ENCODE data around the gene TPK1.

Gene TPK1

GRCh38 chr7:144481833-144482232, 354.0 kb downstream of the TPK1 start:
- Histone ChIP-seq H3K27ac (ENCODE audit: extremely low read depth, low read depth, low read length) (no peak overlapping the region), H3K36me3 (ENCODE audit: control insufficient read depth in 2 of 2, insufficient read depth in 1 of 2, low read length in 2 of 2) (no peaks in the 10 kb centered on the region), H3K4me1 (ENCODE audit: control insufficient read depth, insufficient read depth, low read length) (no peaks in the 10 kb centered on the region), H3K4me3 (ENCODE audit: low read depth, low read length) (no peak overlapping the region), H3K9me3 (ENCODE audit: control insufficient read depth, insufficient read depth, low read depth, low read length) (no peaks in the 10 kb centered on the region)
- POLR2A ChIA-PET = no interaction called here
- CTCF ChIA-PET = no interaction called here
- TF ChIP-seq ZNF791 (tag by site-specific recombination; IDR thresholded peaks at IDR 0.05) (no peak), GLI4 (tag by site-specific recombination; IDR thresholded peaks at IDR 0.05) (no peak), HOXC10 (CRISPR knock-in tag; IDR thresholded peaks at IDR 0.05) (no peak), ZNF561 (tag by site-specific recombination; IDR thresholded peaks at IDR 0.05; ENCODE audit: borderline replicate concordance) (no peak), ZNF169 (tag by site-specific recombination; IDR thresholded peaks at IDR 0.05) (no peak), KLF10 (tag by site-specific recombination; IDR thresholded peaks at IDR 0.05) (no peak), ZNF391 (tag by site-specific recombination; IDR thresholded peaks at IDR 0.05; ENCODE audit: borderline replicate concordance, low read depth) (no peak), ZNF501 (tag by site-specific recombination; IDR thresholded peaks at IDR 0.05) (no peak), SP3 (tag by site-specific recombination; IDR thresholded peaks at IDR 0.05) (no peak), ZNF768 (tag by site-specific recombination; IDR thresholded peaks at IDR 0.05) (no peak), HOXA7 (CRISPR knock-in tag; IDR thresholded peaks at IDR 0.05; ENCODE audit: borderline replicate concordance) (no peak), ZNF132 (tag by site-specific recombination; IDR thresholded peaks at IDR 0.05; ENCODE audit: borderline replicate concordance) (no peak)
- TF ChIP-seq, protein P1, sequence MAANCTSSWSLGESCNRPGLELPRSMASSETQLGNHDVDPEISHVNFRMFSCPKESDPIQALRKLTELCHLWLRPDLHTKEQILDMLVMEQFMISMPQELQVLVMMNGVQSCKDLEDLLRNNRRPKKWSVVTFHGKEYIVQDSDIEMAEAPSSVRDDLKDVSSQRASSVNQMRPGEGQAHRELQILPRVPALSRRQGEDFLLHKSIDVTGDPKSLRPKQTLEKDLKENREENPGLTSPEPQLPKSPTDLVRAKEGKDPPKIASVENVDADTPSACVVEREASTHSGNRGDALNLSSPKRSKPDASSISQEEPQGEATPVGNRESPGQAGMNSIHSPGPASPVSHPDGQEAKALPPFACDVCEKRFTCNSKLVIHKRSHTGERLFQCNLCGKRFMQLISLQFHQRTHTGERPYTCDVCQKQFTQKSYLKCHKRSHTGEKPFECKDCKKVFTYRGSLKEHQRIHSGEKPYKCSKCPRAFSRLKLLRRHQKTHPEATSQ (tag by site-specific recombination; IDR thresholded peaks at IDR 0.05) = no peak
- TF ChIP-seq, protein P2, sequence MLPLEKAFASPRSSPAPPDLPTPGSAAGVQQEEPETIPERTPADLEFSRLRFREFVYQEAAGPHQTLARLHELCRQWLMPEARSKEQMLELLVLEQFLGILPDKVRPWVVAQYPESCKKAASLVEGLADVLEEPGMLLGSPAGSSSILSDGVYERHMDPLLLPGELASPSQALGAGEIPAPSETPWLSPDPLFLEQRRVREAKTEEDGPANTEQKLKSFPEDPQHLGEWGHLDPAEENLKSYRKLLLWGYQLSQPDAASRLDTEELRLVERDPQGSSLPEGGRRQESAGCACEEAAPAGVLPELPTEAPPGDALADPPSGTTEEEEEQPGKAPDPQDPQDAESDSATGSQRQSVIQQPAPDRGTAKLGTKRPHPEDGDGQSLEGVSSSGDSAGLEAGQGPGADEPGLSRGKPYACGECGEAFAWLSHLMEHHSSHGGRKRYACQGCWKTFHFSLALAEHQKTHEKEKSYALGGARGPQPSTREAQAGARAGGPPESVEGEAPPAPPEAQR (tag by site-specific recombination; IDR thresholded peaks at IDR 0.05) = no peak
- TF ChIP-seq, protein P3, sequence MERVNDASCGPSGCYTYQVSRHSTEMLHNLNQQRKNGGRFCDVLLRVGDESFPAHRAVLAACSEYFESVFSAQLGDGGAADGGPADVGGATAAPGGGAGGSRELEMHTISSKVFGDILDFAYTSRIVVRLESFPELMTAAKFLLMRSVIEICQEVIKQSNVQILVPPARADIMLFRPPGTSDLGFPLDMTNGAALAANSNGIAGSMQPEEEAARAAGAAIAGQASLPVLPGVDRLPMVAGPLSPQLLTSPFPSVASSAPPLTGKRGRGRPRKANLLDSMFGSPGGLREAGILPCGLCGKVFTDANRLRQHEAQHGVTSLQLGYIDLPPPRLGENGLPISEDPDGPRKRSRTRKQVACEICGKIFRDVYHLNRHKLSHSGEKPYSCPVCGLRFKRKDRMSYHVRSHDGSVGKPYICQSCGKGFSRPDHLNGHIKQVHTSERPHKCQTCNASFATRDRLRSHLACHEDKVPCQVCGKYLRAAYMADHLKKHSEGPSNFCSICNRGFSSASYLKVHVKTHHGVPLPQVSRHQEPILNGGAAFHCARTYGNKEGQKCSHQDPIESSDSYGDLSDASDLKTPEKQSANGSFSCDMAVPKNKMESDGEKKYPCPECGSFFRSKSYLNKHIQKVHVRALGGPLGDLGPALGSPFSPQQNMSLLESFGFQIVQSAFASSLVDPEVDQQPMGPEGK (tag by site-specific recombination; IDR thresholded peaks at IDR 0.05) = no peak
- TF ChIP-seq, protein P4, sequence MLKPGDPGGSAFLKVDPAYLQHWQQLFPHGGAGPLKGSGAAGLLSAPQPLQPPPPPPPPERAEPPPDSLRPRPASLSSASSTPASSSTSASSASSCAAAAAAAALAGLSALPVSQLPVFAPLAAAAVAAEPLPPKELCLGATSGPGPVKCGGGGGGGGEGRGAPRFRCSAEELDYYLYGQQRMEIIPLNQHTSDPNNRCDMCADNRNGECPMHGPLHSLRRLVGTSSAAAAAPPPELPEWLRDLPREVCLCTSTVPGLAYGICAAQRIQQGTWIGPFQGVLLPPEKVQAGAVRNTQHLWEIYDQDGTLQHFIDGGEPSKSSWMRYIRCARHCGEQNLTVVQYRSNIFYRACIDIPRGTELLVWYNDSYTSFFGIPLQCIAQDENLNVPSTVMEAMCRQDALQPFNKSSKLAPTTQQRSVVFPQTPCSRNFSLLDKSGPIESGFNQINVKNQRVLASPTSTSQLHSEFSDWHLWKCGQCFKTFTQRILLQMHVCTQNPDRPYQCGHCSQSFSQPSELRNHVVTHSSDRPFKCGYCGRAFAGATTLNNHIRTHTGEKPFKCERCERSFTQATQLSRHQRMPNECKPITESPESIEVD (tag by site-specific recombination; IDR thresholded peaks at IDR 0.05) = no peak
- TF ChIP-seq, protein P5, sequence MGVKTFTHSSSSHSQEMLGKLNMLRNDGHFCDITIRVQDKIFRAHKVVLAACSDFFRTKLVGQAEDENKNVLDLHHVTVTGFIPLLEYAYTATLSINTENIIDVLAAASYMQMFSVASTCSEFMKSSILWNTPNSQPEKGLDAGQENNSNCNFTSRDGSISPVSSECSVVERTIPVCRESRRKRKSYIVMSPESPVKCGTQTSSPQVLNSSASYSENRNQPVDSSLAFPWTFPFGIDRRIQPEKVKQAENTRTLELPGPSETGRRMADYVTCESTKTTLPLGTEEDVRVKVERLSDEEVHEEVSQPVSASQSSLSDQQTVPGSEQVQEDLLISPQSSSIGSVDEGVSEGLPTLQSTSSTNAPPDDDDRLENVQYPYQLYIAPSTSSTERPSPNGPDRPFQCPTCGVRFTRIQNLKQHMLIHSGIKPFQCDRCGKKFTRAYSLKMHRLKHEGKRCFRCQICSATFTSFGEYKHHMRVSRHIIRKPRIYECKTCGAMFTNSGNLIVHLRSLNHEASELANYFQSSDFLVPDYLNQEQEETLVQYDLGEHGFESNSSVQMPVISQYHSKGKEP (tag by site-specific recombination; IDR thresholded peaks at IDR 0.05) = no peak
- TF ChIP-seq, protein P6, sequence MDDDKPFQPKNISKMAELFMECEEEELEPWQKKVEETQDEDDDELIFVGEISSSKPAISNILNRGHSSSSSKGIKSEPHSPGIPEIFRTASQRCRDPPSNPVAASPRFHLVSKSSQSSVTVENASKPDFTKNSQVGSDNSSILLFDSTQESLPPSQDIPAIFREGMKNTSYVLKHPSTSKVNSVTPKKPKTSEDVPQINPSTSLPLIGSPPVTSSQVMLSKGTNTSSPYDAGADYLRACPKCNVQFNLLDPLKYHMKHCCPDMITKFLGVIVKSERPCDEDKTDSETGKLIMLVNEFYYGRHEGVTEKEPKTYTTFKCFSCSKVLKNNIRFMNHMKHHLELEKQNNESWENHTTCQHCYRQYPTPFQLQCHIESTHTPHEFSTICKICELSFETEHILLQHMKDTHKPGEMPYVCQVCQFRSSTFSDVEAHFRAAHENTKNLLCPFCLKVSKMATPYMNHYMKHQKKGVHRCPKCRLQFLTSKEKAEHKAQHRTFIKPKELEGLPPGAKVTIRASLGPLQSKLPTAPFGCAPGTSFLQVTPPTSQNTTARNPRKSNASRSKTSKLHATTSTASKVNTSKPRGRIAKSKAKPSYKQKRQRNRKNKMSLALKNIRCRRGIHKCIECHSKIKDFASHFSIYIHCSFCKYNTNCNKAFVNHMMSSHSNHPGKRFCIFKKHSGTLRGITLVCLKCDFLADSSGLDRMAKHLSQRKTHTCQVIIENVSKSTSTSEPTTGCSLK (tag by site-specific recombination; IDR thresholded peaks at IDR 0.05) = no peak
- TF ChIP-seq, protein P7, sequence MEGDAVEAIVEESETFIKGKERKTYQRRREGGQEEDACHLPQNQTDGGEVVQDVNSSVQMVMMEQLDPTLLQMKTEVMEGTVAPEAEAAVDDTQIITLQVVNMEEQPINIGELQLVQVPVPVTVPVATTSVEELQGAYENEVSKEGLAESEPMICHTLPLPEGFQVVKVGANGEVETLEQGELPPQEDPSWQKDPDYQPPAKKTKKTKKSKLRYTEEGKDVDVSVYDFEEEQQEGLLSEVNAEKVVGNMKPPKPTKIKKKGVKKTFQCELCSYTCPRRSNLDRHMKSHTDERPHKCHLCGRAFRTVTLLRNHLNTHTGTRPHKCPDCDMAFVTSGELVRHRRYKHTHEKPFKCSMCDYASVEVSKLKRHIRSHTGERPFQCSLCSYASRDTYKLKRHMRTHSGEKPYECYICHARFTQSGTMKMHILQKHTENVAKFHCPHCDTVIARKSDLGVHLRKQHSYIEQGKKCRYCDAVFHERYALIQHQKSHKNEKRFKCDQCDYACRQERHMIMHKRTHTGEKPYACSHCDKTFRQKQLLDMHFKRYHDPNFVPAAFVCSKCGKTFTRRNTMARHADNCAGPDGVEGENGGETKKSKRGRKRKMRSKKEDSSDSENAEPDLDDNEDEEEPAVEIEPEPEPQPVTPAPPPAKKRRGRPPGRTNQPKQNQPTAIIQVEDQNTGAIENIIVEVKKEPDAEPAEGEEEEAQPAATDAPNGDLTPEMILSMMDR (tag by site-specific recombination; IDR thresholded peaks at IDR 0.05) = no peak

All from HEK293 (cell line).